Neural cell (in vitro differentiated cells): Measurements from ENCODE around the gene KIAA1614. TPM values are rescaled to one million over a fixed set of nuclear protein-coding genes. Genes with fewer than 3 reads are reported as not detected.

Source experiments
- H2AFZ ChIP-seq: fragments of 200-600, 300-800 bp; sonication (generic), shearing (Covaris generic); 2 replicates; pipeline ENCODE4 v1.6.0; 2014; ENCODE audit warnings: low read depth, mild to moderate bottlenecking, antibody characterized with exemption, low read length, moderate library complexity
- H3F3A ChIP-seq: fragments of 200-600 bp; shearing (Covaris generic); 2 replicates; pipeline ENCODE4 v1.6.1; 2016; ENCODE audit warnings: mild to moderate bottlenecking, moderate library complexity, mixed read lengths, antibody characterized with exemption, low read length; ENCODE audit not compliant: insufficient read depth, poor library complexity, severe bottlenecking
- H3K27ac ChIP-seq: fragments of 200-600, 300-800 bp; sonication (generic), shearing (Covaris generic); 2 replicates; pipeline ENCODE4 v1.5.1; 2014; ENCODE audit warnings: mild to moderate bottlenecking, low read length, moderate library complexity
- H3K27me3 ChIP-seq: fragments of 300-800, 200-600 bp; sonication (generic), shearing (Covaris generic); 2 replicates; pipeline ENCODE4 v1.6.0; 2014; ENCODE audit warnings: mild to moderate bottlenecking, low read depth, low read length, moderate library complexity; ENCODE audit not compliant: insufficient read depth
- H3K36me3 ChIP-seq: fragments of 300-800, 200-600 bp; sonication (generic), shearing (Covaris generic); 2 replicates; pipeline ENCODE4 v1.5.1; 2014; ENCODE audit warnings: mild to moderate bottlenecking, antibody characterized with exemption, low read length, moderate library complexity; ENCODE audit not compliant: insufficient read depth
- H3K4me2 ChIP-seq: fragments of 300-800, 200-600 bp; sonication (generic), shearing (Covaris generic); 2 replicates; pipeline ENCODE4 v1.6.0; 2014; ENCODE audit warnings: mild to moderate bottlenecking, low read length
- H3K4me3 ChIP-seq: fragments of 300-800, 200-600 bp; sonication (generic), shearing (Covaris generic); 2 replicates; pipeline ENCODE4 v1.5.1; 2014; ENCODE audit warnings: mild to moderate bottlenecking, low read length, moderate library complexity
- H3K79me2 ChIP-seq: fragments of 200-600 bp; shearing (Covaris generic); replicated peaks from 2 replicates; pipeline ENCODE4 v1.6.0; 2014; ENCODE audit warnings: mild to moderate bottlenecking, low read length, moderate library complexity; ENCODE audit not compliant: insufficient read depth
- H3K9ac ChIP-seq: fragments of 300-800, 200-600 bp; sonication (generic), shearing (Covaris generic); 2 replicates; pipeline ENCODE4 v1.6.1; 2016; ENCODE audit warnings: mild to moderate bottlenecking, low read length, mixed read lengths
- H3K9me2 ChIP-seq: fragments of 200-600 bp; shearing (Covaris generic); 2 replicates; pipeline ENCODE4 v1.6.1; 2016; ENCODE audit warnings: mild to moderate bottlenecking, low read length, mixed read lengths; ENCODE audit not compliant: insufficient read depth
- H3K9me3 ChIP-seq: fragments of 200-600, 300-800 bp; sonication (generic), shearing (Covaris generic); 2 replicates; pipeline ENCODE4 v1.6.1; 2016; ENCODE audit warnings: mild to moderate bottlenecking, mixed run types, low read length, moderate library complexity, mixed read lengths
- H4K20me1 ChIP-seq: fragments of 200-600 bp; shearing (Covaris generic); 2 replicates; pipeline ENCODE4 v1.6.1; 2016; ENCODE audit warnings: mild to moderate bottlenecking, mixed run types; ENCODE audit not compliant: insufficient read depth
- EP300 ChIP-seq: fragments of 450-650 bp; conservative IDR thresholded peaks from 2 replicates; pipeline ENCODE4 v1.6.1; 2014; ENCODE audit warnings: antibody characterized with exemption, mild to moderate bottlenecking, moderate library complexity; ENCODE audit not compliant: poor library complexity, severe bottlenecking
- EZH2 ChIP-seq: fragments of 200-600, 300-800 bp; shearing (Covaris generic), sonication (generic); IDR thresholded peaks from 2 replicates; pipeline ENCODE4 v1.6.1; 2014; ENCODE audit warnings: antibody characterized with exemption, low read length, borderline replicate concordance, mild to moderate bottlenecking; ENCODE audit not compliant: insufficient read depth, poor library complexity, severe bottlenecking
- MXI1 ChIP-seq: fragments of 450-650 bp; conservative IDR thresholded peaks from 2 replicates; pipeline ENCODE4 v1.6.1; 2014; ENCODE audit warnings: antibody characterized with exemption, mild to moderate bottlenecking; ENCODE audit not compliant: poor library complexity, severe bottlenecking
- POLR2AphosphoS5 ChIP-seq: IDR thresholded peaks from 2 replicates; pipeline ENCODE4 v1.6.1; 2012
- RAD21 ChIP-seq: fragments of 450-650 bp; conservative IDR thresholded peaks from 2 replicates; pipeline ENCODE4 v1.6.1; 2014; ENCODE audit warnings: antibody characterized with exemption, mild to moderate bottlenecking, moderate library complexity
- REST ChIP-seq: IDR thresholded peaks from 2 replicates; pipeline ENCODE4 v1.6.1; 2012; ENCODE audit warnings: borderline replicate concordance
- SMC3 ChIP-seq: fragments of 450-650 bp; conservative IDR thresholded peaks from 2 replicates; pipeline ENCODE4 v1.6.1; 2014; ENCODE audit warnings: antibody characterized with exemption, mild to moderate bottlenecking, moderate library complexity; ENCODE audit not compliant: poor library complexity
- TAF1 ChIP-seq: IDR thresholded peaks from 2 replicates; pipeline ENCODE4 v1.6.1; 2012; ENCODE audit warnings: low read depth
- polyA plus RNA-seq: library from polyadenylated mRNA; depleted of rRNA; stranded (reverse); fragments of >200 nt; gene quantifications from 2 replicates; pipeline ENCODE4 v1.2.3, GENCODE V29; 2014
- TF ChIP-seq, protein P1 (sequence below): fragments of 450-650 bp; IDR thresholded peaks from 2 replicates; pipeline ENCODE4 v1.5.1; 2014; ENCODE audit warnings: antibody characterized with exemption, mild to moderate bottlenecking, moderate library complexity; ENCODE audit not compliant: poor library complexity, severe bottlenecking

Gene KIAA1614
- polyA plus RNA-seq, 1 donor from 2014 or later = 0.50 TPM

DNA sequence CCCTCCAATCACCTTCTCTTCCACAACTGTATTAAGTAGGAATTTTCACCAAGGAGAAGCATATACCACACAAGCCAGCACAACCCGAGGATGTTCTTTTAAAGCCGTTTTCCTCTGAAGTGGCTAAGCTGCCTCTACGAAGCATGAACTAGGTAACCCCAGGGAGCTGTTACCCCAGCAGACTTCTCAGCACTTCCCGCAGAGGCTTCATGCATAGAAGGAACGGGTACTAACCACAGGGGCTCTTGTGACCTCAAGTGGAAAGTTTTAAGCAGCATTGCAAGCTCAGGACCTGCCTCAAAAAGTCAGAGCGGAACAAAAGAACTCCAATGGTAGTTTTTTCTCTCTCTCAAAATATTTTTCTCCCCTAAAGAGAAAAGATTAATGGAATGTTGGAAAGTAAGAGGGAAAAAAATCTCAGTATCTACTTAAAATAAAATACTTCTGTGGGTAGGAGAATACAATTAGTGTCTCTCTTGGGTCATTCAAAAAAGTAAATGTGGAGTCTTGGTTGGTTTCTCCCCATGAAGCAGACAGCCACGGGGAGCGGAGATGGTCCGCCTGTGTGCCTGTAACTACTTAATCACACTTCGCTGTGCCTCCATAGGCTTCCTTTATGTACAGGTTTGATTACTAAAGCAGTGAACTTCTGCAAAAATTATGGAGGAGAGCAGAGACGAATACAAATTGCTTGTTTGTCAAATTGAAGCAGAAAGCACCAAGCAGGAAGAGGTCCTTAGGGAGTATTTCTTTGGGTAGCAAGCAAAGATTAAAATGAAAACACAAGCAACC, 69.1 kb downstream of the KIAA1614 start:
- Histone ChIP-seq H3K4me3 (no peak overlapping the region), H3K9ac (no peak overlapping the region), H3K27me3 (no peaks in the 10 kb centered on the region), H3K4me2 (no peak overlapping the region), H4K20me1 (no peaks in the 10 kb centered on the region), H2AFZ (no peak overlapping the region), H3K27ac (no peak overlapping the region), H3K9me3 (no peaks in the 10 kb centered on the region), H3F3A (no peaks in the 10 kb centered on the region), H3K36me3 (peaks cover 21% of the 10 kb centered on the region), H3K79me2 (peaks cover 5% of the 10 kb centered on the region), H3K9me2 (no peaks in the 10 kb centered on the region)
- TF ChIP-seq EP300 (no peak), REST (no peak), TAF1 (no peak)

GRCh38 chr1:180982422-180982821, 69.7 kb downstream of the KIAA1614 start:
- Histone ChIP-seq H3K9me2 (no peaks in the 10 kb centered on the region), H3K9me3 (no peaks in the 10 kb centered on the region), H3K27me3 (no peaks in the 10 kb centered on the region), H4K20me1 (no peaks in the 10 kb centered on the region), H3K79me2 (peaks cover 5% of the 10 kb centered on the region), H3K4me3 (no peak overlapping the region), H3K36me3 (peaks cover 23% of the 10 kb centered on the region), H3K9ac (no peak overlapping the region), H3F3A (no peaks in the 10 kb centered on the region), H3K27ac (no peak overlapping the region), H3K4me2 (no peak overlapping the region), H2AFZ (no peak overlapping the region)
- TF ChIP-seq SMC3 (no peak), MXI1 (no peak), RAD21 (no peak)

GRCh38 chr1:180988253-180988752, 75.6 kb downstream of the KIAA1614 start:
- H3K4me2 ChIP-seq = no peak overlapping the region

More at GRCh38 chr1:180988253-180988752, 75.6 kb downstream of the KIAA1614 start:
- no peak overlapping the region for H2AFZ ChIP-seq
- TF ChIP-seq SMC3 = no peak
- no peak for TF ChIP-seq RAD21
- no peak for TF ChIP-seq TAF1
- TF ChIP-seq EZH2 = no peak
- TF ChIP-seq, protein P1, sequence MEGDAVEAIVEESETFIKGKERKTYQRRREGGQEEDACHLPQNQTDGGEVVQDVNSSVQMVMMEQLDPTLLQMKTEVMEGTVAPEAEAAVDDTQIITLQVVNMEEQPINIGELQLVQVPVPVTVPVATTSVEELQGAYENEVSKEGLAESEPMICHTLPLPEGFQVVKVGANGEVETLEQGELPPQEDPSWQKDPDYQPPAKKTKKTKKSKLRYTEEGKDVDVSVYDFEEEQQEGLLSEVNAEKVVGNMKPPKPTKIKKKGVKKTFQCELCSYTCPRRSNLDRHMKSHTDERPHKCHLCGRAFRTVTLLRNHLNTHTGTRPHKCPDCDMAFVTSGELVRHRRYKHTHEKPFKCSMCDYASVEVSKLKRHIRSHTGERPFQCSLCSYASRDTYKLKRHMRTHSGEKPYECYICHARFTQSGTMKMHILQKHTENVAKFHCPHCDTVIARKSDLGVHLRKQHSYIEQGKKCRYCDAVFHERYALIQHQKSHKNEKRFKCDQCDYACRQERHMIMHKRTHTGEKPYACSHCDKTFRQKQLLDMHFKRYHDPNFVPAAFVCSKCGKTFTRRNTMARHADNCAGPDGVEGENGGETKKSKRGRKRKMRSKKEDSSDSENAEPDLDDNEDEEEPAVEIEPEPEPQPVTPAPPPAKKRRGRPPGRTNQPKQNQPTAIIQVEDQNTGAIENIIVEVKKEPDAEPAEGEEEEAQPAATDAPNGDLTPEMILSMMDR = no peak
- no peak for TF ChIP-seq EP300
- TF ChIP-seq POLR2AphosphoS5 = no peak
- TF ChIP-seq REST = no peak
- no peak for TF ChIP-seq MXI1
- no peaks in the 10 kb centered on the region for H3K9me3 ChIP-seq
- no peaks in the 10 kb centered on the region for H3F3A ChIP-seq
- H3K9me2 ChIP-seq = no peaks in the 10 kb centered on the region
- peaks cover 36% of the 10 kb centered on the region for H3K36me3 ChIP-seq
- no peaks in the 10 kb centered on the region for H3K79me2 ChIP-seq
- no peaks in the 10 kb centered on the region for H3K27me3 ChIP-seq
- H4K20me1 ChIP-seq = no peaks in the 10 kb centered on the region
- H3K4me3 ChIP-seq = no peak overlapping the region
- no peak overlapping the region for H3K9ac ChIP-seq
- H3K27ac ChIP-seq = no peak overlapping the region
